Breast epithelium (tissue), 3 donors: ENCODE data around the gene FNIP2.

Experiments used
- CTCF ChIP-seq, 3 donors: fragments of 450-650 bp; IDR thresholded peaks; one replicate each; pipeline ENCODE4 v1.5.1; 2016 to 2017; ENCODE audit warnings: antibody characterized with exemption in 3 of 3, mild to moderate bottlenecking in 3 of 3, moderate library complexity in 3 of 3
- POLR2A ChIP-seq: fragments of 450-650 bp; IDR thresholded peaks from one replicate; pipeline ENCODE4 v1.6.1; 2016; ENCODE audit warnings: antibody characterized with exemption, mild to moderate bottlenecking, moderate library complexity
- POLR2AphosphoS5 ChIP-seq, 3 donors: sonication (generic); formaldehyde crosslinking; IDR thresholded peaks; one replicate each; pipeline ENCODE4 v1.6.1; 2017; ENCODE audit warnings: antibody characterized with exemption in 3 of 3

DNA sequence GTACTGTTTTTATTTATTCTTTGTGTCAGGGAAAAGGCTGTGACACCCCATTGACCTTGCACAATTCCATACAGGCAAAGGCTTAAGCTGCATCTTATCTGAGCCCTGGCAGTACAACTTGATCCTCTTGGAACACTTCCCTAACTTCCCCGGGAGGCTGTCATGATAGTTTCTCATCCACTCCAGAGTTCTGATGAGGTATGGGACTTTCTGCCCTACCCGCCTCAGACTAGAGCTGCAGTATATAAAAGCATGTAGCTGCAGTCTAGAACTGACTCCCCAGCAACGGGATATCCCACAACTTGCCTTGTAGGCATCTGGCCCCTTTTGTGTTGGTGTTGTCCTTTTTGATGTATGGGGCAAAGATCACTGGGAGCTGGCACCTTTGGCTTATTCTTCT is 72.7 kb downstream of the FNIP2 start:
- TF ChIP-seq CTCF (IDR thresholded peaks at IDR 0.05): no peak
- no peak for TF ChIP-seq POLR2AphosphoS5 (IDR thresholded peaks at IDR 0.05)
- TF ChIP-seq POLR2A: no peak
